ENCODE data around the gene USP37.
"Not testable (repeated sequence)": the region's sequence is repeated elsewhere in the genome, so short reads cannot be mapped to it uniquely, and the experiment has no call there.

Gene USP37

DNA sequence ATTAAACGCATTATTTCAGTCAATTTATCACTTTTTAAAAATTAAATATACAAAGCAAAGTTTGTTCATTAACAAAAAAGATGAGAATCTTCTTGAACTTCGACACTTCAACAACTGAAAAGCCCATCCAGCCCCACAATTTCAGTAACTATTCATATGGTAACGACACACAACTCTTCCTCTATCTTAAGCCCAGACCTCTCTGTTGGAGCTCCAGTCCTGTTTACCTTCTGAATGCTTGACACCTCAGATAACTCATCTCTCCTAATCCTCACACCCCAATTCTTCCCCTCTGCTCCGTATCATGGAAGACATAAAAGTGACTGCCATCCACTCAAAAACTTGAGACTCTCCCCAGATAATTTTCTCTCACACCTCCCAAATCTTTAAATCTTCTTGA, 12.6 kb downstream of the USP37 start:
- DNase-seq (ENCODE audit: low read depth in 2 of 2): no peak

DNA sequence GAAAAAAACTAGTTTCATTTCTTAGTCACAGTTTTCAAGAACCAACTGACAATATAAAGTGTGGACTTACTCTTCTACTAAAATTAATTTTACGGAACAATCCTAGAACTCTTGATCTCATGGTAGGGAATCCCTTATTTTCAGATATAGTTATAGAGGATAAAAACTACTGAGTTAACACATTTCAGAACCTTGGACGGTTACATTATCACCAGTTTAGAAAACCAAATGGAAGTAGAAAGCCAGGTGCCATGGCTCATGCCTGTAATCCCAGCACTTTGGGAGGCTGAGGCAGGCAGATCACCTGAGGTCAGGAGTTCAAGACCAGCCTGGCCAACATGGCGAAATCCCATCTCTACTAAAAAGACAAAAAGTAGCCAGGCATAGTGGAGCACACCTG, 13.9 kb downstream of the USP37 start:
- DNase-seq (ENCODE audit: low read depth in 2 of 2): not testable (repeated sequence)

DNA sequence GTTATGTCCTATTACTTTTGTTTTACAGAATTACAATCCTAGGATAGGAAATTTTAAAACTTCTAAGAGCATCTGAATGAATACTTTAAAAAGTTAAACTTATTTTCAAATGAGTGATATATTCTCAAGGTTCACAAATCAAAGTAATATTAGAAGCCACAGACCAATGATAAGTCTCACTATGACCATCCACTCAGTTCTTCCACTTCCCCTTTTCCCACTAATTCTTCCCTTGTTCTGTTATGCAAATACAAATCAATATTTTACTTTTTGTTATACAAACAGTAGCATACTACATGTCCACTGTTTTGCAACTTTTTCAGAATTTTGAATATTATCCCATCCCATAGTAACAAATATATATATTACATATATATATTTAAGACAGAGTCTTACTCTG, 20.2 kb downstream of the USP37 start:
- no peak for DNase-seq (ENCODE audit: low read depth in 2 of 2)

DNA sequence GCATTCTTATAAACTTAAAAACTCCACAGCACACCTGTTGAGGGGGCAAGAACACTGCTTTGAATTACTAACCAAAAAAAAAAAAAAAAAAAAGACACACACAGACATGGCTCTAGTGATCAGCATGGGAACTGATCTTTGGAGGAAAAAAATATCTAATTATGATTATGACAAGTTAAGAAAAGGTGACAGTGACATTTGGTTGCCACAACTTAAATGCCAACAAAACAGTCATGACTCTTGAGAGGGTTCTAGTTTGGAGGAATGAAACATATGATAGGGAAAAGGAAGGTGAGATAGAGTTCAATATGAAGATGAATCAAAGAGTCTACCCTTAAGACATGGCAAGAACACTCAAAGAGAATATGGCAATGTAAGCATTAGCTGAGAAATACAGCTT, 20.6 kb downstream of the USP37 start:
- DNase-seq (ENCODE audit: low read depth in 2 of 2): no peak

DNA sequence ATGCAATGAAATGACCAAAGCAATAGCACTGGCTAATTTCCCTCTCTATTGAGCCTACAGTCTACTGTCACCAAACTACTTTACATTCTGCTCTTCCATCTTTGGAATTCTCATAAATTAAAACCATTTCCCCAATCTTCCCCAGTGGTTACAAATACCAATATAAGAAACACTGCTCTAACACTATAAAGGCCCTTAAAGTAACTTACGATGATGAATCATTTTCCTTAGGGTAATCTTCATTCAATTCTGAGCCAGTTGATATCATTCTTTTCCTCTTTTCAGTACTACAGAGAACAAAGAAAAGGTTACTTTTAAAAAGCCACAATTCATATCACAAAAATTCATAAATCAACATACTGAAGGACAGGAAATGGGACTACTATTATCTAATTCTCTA, 22.1 kb downstream of the USP37 start:
- DNase-seq (ENCODE audit: low read depth in 2 of 2): no peak

DNA sequence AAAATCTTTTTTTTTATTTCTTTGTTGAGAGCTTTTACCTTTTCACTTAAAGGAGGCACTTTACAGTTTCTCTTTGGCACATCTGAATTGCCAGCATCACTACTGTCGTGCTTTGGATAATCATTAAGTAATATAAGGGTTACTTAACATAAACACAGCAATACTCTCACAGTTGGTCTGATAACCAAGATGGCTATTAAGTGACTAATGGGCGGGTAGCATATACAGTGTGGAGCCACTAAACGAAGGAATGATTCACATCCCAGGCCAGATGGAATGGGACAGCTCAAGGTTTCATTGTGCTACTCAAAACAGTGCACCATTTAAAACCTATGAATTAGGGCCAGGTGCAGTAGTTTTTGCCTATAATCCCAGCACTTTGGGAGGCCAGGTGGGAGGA, 28.1 kb downstream of the USP37 start:
- no peak for DNase-seq (ENCODE audit: low read depth in 2 of 2)

DNA sequence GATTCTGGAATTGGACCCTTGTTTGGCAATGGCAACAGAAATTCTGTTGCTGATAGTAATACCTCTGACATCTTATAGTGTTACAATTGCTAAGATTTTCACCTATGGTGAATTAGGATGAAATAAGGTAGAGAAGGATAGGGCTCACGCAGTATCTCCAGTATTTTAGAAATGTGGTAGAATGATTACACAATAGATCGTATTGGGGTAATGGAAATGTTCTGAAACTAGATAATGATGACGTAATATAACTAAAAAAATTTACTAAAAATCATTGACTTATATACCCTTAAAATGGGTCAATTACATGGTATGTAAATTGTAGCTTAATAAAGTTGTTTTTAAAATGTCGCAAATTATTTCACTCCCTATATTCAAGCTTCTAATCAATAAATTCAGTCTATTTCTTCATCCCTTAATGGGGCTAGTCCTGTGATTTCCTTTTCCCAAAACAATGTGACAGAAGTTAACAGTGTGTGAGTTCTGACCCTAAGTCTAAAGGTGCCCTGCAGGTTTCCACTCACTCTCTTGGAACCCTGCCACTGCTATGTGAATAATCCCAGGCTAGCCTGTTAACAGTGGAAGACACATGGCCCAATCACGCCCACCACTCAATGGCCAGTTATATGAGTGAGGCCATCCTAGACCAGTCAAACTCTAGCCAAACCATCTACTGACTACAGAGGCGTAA, 31.2 kb downstream of the USP37 start:
- no peak for DNase-seq (ENCODE audit: low read depth in 2 of 2)

DNA sequence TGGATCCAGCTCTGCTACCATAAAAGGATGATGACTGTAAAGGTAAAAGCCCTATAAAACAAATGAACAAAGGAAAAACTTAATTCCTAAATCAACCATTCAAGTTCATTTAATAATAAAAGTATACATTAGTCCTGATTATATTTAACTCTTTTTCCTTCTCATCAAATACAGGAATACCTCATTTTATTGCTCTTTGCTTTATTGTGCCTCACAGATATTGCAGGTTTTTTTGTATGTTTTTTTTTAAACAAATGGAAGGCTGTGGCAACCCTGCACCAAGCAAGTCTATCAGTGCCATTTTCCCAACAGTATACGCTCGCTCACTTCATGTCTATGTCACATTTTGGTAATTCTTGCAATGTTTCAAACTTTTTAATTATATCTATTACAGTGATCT, 38.2 kb downstream of the USP37 start:
- DNase-seq (ENCODE audit: low read depth in 2 of 2): no peak

DNA sequence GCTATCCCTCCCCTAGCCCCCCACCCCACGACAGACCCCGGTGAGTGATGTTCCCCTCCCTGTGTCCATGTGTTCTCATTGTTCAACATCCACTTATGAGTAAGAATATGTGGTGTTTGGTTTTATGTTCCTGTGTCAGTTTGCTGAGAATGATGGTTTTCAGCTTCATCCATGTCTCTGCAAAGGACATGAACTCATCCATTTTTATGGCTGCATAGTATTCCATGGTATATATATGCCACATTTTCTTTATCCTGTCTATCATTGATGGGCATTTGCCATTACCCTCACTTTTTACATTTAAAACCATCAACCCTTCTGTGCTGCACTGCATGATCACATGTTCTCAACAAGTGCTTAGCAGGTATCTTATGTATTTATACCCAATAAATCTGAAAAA, 39.7 kb downstream of the USP37 start:
- DNase-seq (ENCODE audit: low read depth in 2 of 2): not testable (repeated sequence)

DNA sequence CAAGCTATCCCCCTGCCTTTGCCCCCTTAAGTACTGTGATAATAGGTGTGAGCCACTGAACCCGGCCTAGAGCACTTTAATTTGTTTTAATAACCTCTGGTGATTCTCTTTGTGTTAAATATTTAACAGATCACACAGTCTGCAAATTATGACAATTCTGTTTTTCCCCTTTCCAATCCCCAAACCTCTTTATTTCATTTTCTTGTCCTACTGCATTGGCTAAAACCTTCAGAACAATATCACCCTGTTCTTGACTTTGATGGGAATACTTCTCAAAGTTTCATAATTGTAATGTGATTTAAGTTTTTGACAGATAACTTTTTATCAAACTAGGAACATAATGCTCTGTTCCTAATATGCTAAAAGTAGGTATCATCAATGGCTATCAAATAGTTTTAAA, 44.5 kb downstream of the USP37 start:
- DNase-seq (ENCODE audit: low read depth in 2 of 2): no peak

DNA sequence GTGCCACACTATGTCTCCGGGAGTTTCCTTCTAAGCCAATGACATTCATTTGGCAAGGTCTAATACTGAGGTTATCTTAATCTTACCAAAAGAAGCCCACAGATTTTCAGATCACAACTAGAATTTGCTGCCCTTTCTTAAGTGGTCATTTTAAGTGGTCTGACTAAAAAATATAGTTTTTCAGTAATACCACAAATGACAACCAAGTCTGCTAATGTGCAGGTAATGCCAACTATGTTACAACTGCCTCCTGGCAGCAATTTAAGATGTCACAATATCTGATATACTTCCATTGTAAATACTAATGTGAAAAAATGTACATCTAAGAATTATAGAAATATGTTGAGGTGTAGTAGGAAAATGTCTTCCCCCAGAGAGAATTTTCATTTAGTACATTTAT, 49.3 kb downstream of the USP37 start:
- no peak for DNase-seq (ENCODE audit: low read depth in 2 of 2)

DNA sequence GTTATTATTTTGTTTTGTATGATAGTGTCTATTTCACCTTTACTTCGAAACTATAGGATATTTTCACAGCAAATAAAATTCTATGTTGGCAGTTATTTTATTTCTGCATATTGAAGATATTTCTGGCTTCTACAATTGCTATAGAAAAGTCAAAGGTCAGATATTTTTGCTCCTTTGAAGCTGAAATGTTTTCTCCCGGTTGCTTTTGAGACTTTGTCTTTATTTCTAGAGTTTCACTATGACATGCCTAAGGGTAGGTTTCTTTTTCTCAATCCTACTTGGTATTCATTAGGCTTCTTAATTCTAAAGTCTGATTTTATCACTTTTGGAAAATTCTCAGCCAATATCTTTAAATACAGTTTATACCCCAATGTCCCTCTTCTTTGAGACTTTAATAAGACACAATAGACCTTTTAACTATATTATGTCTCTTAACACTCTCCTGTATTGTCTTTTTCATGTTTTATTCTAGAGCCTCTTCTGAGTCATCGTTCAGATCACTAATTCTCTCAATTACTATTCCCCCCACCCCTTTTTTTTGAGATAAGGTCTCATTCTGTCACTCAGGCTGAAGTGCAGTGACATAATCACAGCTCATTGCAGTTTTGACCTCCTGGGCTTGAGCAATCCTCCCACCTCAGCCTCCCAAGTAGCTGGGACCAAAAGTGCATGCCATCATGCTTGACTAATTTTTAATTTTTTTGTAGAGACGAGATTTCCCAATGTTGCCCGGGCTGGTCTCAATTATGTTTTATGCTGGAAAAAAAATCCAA, 50.5 kb downstream of the USP37 start:
- no peak for DNase-seq (ENCODE audit: low read depth in 2 of 2)

DNA sequence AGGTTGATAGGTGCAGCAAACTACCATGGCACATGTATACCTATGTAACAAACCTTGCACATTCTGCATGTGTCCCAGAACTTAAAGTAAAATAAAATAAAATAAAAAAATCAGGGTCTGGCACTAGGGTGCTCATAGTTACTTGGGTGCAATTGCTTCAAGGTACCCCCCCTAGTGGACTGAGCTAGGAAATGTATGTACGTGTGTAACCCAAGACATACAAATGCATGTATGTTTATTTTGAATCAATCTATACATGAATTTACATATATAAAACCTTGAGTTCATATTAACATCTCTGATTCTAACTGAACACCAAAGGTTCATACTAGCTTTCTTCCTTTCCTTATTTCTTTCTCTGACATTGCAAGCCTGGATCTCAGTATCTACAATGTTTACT, 51.5 kb downstream of the USP37 start:
- no peak for DNase-seq (ENCODE audit: low read depth in 2 of 2)

DNA sequence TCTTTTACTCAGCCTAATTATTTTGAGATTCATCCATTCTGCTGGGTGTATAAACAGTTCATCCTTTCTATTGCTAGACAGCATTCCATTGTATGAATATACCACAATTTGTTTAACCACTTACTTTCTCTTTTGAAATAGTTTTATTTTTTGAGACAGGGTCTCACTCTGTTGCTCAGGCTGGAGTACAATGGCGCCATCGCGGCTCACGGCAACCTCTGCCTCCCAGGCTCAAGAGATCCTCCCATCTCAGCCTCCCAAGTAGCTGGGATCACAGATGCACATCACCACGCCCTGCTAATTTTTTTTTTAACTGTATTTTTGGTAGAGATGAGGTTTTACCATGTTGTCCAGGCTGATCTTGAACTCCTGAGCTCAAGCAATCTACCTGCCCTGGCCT, 54.5 kb downstream of the USP37 start:
- DNase-seq (ENCODE audit: low read depth in 2 of 2): no peak

DNA sequence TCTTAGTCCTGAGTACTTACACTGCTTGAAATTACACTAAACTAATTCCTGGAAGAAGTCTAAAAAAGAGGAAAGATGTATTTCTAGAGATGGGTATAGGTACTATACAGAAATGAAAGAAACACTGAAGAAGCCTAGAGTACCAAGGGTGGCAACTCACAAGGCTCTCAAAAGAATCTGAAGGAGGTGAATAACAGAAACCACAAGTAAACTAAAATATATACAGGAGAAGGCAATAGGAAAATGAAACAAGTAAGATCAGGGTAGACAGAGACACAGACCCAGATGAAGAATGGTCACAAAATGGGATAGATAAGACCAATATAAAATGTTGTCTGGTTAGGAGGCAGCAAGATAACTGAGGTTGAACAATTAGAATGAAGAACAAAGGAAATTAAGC, 59.9 kb downstream of the USP37 start:
- no peak for DNase-seq (ENCODE audit: low read depth in 2 of 2)

DNA sequence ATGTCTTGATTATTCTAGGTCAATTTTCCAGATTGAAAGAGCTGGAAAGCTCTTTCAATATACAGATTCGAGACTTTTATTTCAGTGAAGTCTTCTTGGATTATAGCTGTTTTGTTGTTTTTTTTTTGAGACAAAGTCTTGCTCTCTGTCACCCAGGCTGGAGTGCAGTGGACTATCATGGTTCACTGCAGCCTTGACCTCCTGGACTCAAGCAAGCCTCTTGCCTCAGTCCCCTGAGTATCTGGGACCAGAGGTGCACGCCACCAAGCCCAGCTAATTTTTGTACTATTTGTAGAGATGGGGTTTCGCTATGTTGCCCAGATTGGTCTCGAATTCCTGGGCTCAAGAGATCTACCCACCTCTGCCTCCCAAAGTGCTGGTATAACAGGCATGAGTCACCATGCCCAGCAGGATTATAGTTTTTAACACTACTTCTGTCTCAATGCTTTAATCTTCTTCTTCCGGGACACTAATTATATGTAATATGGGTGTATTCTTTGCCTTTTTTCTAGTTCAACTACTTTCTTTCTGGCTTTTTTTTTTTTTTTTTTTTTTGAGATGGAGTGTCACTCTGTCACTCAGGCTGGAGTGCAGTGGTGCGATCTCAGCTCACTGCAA, 62.3 kb downstream of the USP37 start:
- no peak for DNase-seq (ENCODE audit: low read depth in 2 of 2)

DNA sequence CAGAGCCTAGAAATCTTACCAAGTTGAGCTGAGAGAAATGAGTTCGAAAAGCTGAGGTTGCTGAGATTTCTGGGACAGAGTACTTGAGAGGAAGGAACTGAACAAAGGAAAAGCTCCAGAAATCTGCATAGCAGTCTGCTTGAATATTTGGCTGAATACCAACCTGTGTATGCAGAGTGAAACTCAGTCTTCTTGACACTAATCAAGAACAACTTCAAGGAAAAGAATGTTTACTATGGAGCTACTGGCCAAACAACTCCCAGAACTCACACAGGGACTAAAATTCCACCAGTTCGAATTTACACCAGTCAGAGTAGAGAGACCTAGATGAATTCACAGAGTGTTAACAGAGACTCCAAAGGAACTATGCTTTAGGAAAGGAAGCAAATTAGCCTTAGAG, 66.5 kb downstream of the USP37 start:
- DNase-seq (ENCODE audit: low read depth in 2 of 2): no peak

DNA sequence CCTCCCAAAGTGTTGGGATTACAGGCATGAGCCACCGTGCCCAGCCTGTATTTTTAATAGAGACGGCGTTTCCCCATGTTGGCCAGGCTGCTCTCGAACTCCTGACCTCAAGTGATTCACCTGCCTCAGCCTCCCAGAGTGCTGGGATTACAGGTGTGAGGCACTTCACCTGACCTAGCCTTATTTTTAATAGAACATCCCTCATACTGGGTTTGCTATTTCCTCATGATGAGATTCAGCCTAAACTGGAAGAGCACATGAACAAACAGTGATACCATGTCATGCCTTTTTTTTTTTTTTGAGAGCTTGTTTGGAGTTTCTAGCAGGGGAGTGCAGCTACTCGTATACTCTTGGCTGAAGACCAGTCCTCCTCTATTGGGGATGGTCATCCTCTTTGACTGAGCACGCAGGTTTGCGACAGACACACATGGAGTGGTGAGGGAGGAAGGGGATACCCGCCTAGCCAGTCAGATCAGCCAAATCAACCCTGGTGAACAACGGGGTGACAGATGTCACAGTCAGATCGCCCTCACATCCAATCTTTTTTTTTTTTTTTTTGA, 67.6 kb downstream of the USP37 start:
- DNase-seq (ENCODE audit: low read depth in 2 of 2): no peak

DNA sequence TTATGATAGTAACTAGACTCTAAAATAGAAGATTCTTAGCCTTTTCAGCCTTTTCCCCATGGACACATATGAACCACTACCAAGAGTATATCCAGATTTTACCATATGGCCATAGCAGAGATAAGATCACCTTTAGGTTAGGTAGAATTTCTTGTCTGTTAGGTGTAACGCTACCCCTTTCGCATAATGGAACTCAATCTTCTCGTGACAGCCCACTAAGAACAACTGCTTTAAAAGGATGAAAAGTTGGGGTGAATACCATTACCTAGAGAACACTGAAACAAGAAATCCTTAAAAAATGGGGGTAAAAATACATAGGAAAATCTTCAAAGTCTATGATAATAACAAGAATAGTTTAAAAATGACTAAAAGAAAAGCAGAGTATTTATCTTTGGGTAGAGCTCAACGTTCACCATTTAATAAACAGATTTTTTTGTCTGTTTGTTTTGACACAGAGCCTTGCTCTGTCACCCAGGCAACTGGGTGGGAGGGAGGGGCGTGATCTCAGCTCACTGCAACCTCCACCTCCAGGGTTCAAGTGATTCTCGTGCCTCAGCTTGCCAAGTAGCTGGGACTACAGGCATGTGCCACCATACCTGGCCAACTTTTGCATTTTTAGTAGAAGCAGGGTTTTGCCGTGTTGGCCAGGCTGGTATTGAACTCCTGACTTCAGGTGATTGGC, 82.0 kb downstream of the USP37 start:
- DNase-seq (ENCODE audit: low read depth in 2 of 2): no peak

DNA sequence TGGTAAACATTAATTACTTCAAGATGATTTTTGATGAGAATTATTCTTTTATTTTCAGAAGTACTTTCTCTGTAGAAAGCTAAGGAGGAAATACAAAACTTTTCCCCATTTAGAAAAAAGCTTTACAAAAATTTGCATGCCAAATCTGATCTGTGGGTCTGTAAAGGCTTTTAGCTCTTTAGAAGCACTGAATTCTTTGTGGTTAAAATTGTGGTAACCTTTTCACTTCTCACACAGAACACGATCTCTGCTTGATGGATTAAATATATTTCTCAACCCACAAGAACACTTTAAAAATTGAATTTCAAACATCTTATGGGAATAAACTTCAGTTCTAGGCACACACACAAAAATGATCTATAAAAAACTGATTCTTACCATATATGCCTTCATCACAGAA, 85.5 kb downstream of the USP37 start:
- no peak for DNase-seq (ENCODE audit: low read depth in 2 of 2)

DNA sequence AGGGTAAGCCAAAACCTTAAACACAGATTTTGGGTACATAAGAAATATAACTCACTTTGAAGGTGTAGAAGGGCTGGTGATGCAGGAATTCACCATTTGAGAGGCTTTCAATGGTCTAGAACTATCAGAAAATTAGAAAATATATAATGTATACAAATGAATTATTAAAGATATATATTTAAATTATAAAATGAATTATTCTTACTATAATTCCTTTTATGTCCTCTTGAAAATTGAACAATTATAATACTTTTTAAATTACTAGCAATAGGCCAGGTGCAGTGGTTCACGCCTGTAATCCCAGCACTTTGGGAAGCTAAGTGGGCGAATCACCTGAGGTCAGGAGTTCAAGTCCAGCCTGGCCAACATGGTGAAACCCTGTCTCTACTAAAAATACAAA, 88.6 kb downstream of the USP37 start:
- DNase-seq (ENCODE audit: low read depth in 2 of 2): no peak

DNA sequence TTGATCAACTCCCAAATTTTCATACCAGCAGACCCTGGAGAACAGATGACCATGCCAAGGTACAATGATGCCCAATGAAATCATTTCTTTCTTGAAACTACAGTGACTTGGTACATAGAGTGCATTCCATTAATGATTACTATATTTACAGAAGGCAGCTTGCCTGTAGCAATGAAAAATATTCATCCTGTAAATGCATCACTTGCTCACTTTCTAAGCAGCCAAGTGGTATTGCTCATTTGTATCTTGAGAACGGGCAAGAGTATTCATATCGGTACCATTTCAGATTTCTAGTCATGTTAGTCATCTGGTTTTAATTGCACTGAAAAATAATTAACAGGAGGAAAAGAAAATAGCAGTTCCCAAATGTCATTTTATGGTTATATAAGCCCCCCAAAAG, 89.6 kb downstream of the USP37 start:
- no peak for DNase-seq (ENCODE audit: low read depth in 2 of 2)

Measured in stimulated activated CD8-positive, alpha-beta memory T cell treated with anti-CD3 and anti-CD28 coated beads, Interleukin-2, amount 100 ng/mL, for 48 hours (primary cell).